EH (cell line): ENCODE measurements around the gene DTX2.
"Not testable (repeated sequence)": the region's sequence is repeated elsewhere in the genome, so short reads cannot be mapped to it uniquely, and the experiment has no call there.

ENCODE experiments used
- DNase-seq: peaks from one replicate; pipeline ENCODE4 v3.0.0-alpha.2; 2015; ENCODE audit warnings: low read depth

DTX2 gene

GRCh38 chr7:76443846-76444245 lies 17.7 kb upstream of the DTX2 start:
- DNase-seq, result not testable (repeated sequence)

GRCh38 chr7:76445577-76446008 lies 15.9 kb upstream of the DTX2 start:
- peak; percentile 89 for DNase-seq

- DNase-seq, result not testable (repeated sequence)
Observed at GRCh38 chr7:76457017-76457416, 4.5 kb upstream of the DTX2 start.

GRCh38 chr7:76458504-76458903 lies 3.0 kb upstream of the DTX2 start:
- DNase-seq, result not testable (repeated sequence)

- DNase-seq, result not testable (repeated sequence)
Observed at GRCh38 chr7:76460767-76461166, 742 bp upstream of the DTX2 start.

GRCh38 chr7:76462271-76462882 lies 868 bp downstream of the DTX2 start:
- DNase-seq, result not testable (repeated sequence)

- not testable (repeated sequence) for DNase-seq
Observed at GRCh38 chr7:76464959-76465358, 3.5 kb downstream of the DTX2 start.

GRCh38 chr7:76465950-76466349 lies 4.4 kb downstream of the DTX2 start:
- DNase-seq, result not testable (repeated sequence)

- DNase-seq, result not testable (repeated sequence)
Observed at GRCh38 chr7:76467743-76468404, 6.4 kb downstream of the DTX2 start.

- not testable (repeated sequence) for DNase-seq
Observed at GRCh38 chr7:76471556-76472221, 10.2 kb downstream of the DTX2 start.

GRCh38 chr7:76473097-76473496 lies 11.6 kb downstream of the DTX2 start:
- DNase-seq, result not testable (repeated sequence)

GRCh38 chr7:76476280-76476679 lies 14.8 kb downstream of the DTX2 start:
- DNase-seq, result not testable (repeated sequence)

- not testable (repeated sequence) for DNase-seq
Observed at GRCh38 chr7:76476742-76477474, 15.4 kb downstream of the DTX2 start.

GRCh38 chr7:76479628-76480027 lies 18.1 kb downstream of the DTX2 start:
- DNase-seq, result not testable (repeated sequence)

- DNase-seq, result not testable (repeated sequence)
Observed at GRCh38 chr7:76480403-76481253, 19.1 kb downstream of the DTX2 start.

- DNase-seq, result not testable (repeated sequence)
Observed at GRCh38 chr7:76482660-76483059, 21.2 kb downstream of the DTX2 start.

GRCh38 chr7:76483081-76483480 lies 21.6 kb downstream of the DTX2 start:
- DNase-seq, result not testable (repeated sequence)

GRCh38 chr7:76484456-76484855 lies 22.9 kb downstream of the DTX2 start:
- DNase-seq, result not testable (repeated sequence)

- not testable (repeated sequence) for DNase-seq
Observed at GRCh38 chr7:76485822-76486610, 24.5 kb downstream of the DTX2 start.

- DNase-seq, result not testable (repeated sequence)
Observed at GRCh38 chr7:76486618-76487017, 25.1 kb downstream of the DTX2 start.
